Gastrocnemius medialis (tissue), 4 donors: Measurements from ENCODE around the gene HBS1L. TPM values are rescaled to one million over a fixed set of nuclear protein-coding genes. Genes with fewer than 3 reads are reported as not detected.
A peak's percentile ranks its signal among the peaks of the same experiment; 100 is the strongest.

Experiments used
- ATAC-seq, 2 donors: fragments of 150-250 bp; one replicate each; pipeline ENCODE4 v1.9.1; 2016
- DNase-seq, 2 donors: peaks; one replicate each; pipeline ENCODE4 v3.0.0-alpha.2; 2019
- H3K27ac ChIP-seq, 4 donors: fragments of 200-600 bp; sonication (generic); 1 replicate in 1 of 4; 2 replicates in 3 of 4; pipeline ENCODE4 v1.5.1; 2016 to 2018; ENCODE audit warnings: mild to moderate bottlenecking in 2 of 4, moderate library complexity in 1 of 4
- H3K27me3 ChIP-seq, 3 donors: fragments of 200-600 bp; sonication (generic) in 2 of 3; 1 replicate in 1 of 3; 2 replicates in 2 of 3; pipeline versions ENCODE4 v1.5.1 to v1.6.0; 2016 to 2019; ENCODE audit warnings: mild to moderate bottlenecking in 1 of 3, moderate library complexity in 1 of 3
- H3K36me3 ChIP-seq, 2 donors: fragments of 200-600 bp; sonication (generic) in 1 of 2; one replicate each; pipeline ENCODE4 v1.5.1; 2017 to 2018
- H3K4me1 ChIP-seq, 2 donors: fragments of 200-600 bp; sonication (generic) in 1 of 2; one replicate each; pipeline ENCODE4 v1.5.1; 2016 to 2017; ENCODE audit warnings: mild to moderate bottlenecking in 2 of 2
- H3K4me3 ChIP-seq, 4 donors: fragments of 200-600 bp; sonication (generic) in 3 of 4; 1 replicate in 1 of 4; 2 replicates in 3 of 4; pipeline ENCODE4 v1.5.1; 2016 to 2019; ENCODE audit warnings: mild to moderate bottlenecking in 2 of 4
- H3K9me3 ChIP-seq, 3 donors: fragments of 200-600 bp; sonication (generic) in 2 of 3; 1 replicate in 1 of 3; 2 replicates in 2 of 3; pipeline ENCODE4 v1.5.1; 2016 to 2019
- POLR2A ChIP-seq, 2 donors: fragments of 450-650 bp; IDR thresholded peaks; one replicate each; pipeline ENCODE4 v1.6.1; 2017; ENCODE audit warnings: antibody characterized with exemption in 2 of 2, mild to moderate bottlenecking in 2 of 2, moderate library complexity in 2 of 2
- in situ Hi-C, 4 donors: fragments of 200-750 bp; cut with MboI; loops; one replicate each; pipeline versions ENCODE4 v1.15.0 to v1.8.0; 2017; ENCODE audit warnings: low sequenced_read_pairs in 4 of 4
- intact Hi-C: fragments of 100-400 bp; cut with DNase I; formaldehyde crosslinking; loops from one replicate; pipeline ENCODE4 v1.15.1; 2023; ENCODE audit warnings: low total_unique reads
- total RNA-seq, 4 donors: library from RNA; depleted of rRNA; stranded (reverse); fragments of >200 nt; gene quantifications; one replicate each; pipeline versions ENCODE4 v1.1.0 to v1.2.3, GENCODE V29; 2016
- TF ChIP-seq, protein P1 (sequence below), 5 experiments: fragments of 450-650 bp in 3 of 5; fragments of 200-600 bp in 2 of 5; sonication (generic) in 2 of 5; IDR thresholded peaks in 4 of 5; conservative IDR thresholded peaks in 1 of 5; 1 replicate in 4 of 5; 2 replicates in 1 of 5; pipeline ENCODE4 v1.5.1; 2016 to 2019; ENCODE audit warnings: antibody characterized with exemption in 5 of 5, mild to moderate bottlenecking in 3 of 5, moderate library complexity in 3 of 5

Gene HBS1L
- total RNA-seq, 4 donors from 2014 or later: 97.9 to 139 (median 120) TPM

DNA sequence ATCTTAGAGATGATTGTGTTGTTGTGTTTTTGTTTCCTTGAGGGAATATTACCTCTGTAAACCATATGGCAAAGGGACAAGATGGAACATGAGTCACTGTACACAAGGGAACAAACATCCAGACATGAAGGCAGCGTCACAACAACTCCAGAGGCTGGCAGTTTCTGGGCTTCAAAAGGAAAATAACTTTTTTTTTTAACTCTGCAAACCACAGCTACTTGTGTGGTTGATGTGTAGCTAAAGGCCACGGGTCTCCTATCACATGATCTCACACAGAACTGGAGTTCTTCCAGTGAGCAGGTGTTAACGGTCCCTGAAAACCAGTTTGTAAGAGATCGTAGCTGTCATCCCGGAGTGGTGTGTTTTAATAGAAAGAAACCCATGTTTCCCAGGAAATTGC is 33.2 kb upstream of the HBS1L start:
- Histone ChIP-seq H3K36me3 (no peaks in the 10 kb centered on the region), H3K27me3 (no peaks in the 10 kb centered on the region), H3K4me3 (no peak overlapping the region), H3K9me3 (no peaks in the 10 kb centered on the region), H3K4me1 (no peaks in the 10 kb centered on the region), H3K27ac (no peak overlapping the region)
- no peak for DNase-seq
- in situ Hi-C loops: no loop called here
- intact Hi-C loops: no loop called here
- TF ChIP-seq, protein P1, sequence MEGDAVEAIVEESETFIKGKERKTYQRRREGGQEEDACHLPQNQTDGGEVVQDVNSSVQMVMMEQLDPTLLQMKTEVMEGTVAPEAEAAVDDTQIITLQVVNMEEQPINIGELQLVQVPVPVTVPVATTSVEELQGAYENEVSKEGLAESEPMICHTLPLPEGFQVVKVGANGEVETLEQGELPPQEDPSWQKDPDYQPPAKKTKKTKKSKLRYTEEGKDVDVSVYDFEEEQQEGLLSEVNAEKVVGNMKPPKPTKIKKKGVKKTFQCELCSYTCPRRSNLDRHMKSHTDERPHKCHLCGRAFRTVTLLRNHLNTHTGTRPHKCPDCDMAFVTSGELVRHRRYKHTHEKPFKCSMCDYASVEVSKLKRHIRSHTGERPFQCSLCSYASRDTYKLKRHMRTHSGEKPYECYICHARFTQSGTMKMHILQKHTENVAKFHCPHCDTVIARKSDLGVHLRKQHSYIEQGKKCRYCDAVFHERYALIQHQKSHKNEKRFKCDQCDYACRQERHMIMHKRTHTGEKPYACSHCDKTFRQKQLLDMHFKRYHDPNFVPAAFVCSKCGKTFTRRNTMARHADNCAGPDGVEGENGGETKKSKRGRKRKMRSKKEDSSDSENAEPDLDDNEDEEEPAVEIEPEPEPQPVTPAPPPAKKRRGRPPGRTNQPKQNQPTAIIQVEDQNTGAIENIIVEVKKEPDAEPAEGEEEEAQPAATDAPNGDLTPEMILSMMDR (IDR thresholded peaks at IDR 0.05 in 4 of 5, conservative IDR thresholded peaks at IDR 0.05 in 1 of 5): no peak
- TF ChIP-seq POLR2A (IDR thresholded peaks at IDR 0.05): no peak
- peak in 1 of 2 donors; percentile 30 for ATAC-seq

DNA sequence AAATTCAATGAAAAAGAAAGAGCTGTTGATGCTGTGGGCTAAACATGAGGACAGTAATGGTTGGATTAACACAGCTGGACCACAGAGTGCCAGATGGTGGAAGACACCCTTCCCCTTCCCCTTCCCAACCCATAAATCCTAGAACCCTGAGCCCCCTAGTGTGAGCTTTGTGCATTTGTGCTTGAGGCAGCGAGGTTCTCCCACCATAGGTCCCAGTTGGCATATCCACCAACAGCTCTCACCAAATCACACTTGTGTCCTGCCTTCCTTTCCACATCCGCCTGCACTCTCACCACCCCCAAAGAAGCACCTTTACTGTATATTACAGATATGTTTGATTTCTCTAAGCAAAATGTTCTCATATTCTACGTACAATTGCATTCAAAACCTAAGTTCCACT is 32.8 kb upstream of the HBS1L start:
- no peak overlapping the region for H3K27ac ChIP-seq
- intact Hi-C loops (no loop called here), in situ Hi-C loops (no loop called here)
- no peaks in the 10 kb centered on the region for H3K4me1 ChIP-seq
- ATAC-seq (no peak), DNase-seq (no peak)
- no peak overlapping the region for H3K4me3 ChIP-seq
- H3K27me3 ChIP-seq: no peaks in the 10 kb centered on the region
- no peaks in the 10 kb centered on the region for H3K9me3 ChIP-seq
- no peak for TF ChIP-seq POLR2A (IDR thresholded peaks at IDR 0.05)
- TF ChIP-seq, protein P1 (IDR thresholded peaks at IDR 0.05 in 4 of 5, conservative IDR thresholded peaks at IDR 0.05 in 1 of 5): no peak
- H3K36me3 ChIP-seq: no peaks in the 10 kb centered on the region

DNA sequence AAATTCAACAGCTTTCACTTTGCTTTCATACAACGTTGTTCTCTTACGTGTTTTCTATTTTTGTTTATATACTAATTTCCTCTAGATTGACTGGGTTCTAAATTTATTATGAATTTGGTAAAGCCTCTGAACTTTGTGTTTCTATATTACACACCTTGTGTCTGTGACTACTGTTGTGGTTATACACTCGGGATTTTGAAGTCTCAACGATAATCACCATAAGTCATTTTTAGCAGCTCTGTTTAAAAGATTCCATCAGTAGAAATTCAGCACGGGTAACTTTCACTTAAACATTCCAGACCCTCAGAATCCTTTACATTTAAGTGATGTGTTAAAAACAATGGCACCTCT is 31.8 kb upstream of the HBS1L start:
- Histone ChIP-seq H3K9me3 (no peaks in the 10 kb centered on the region), H3K4me1 (no peaks in the 10 kb centered on the region), H3K36me3 (no peaks in the 10 kb centered on the region), H3K27ac (no peak overlapping the region), H3K4me3 (no peak overlapping the region), H3K27me3 (no peaks in the 10 kb centered on the region)
- intact Hi-C loops: no loop called here
- no peak for TF ChIP-seq POLR2A (IDR thresholded peaks at IDR 0.05)
- TF ChIP-seq, protein P1 (IDR thresholded peaks at IDR 0.05 in 4 of 5, conservative IDR thresholded peaks at IDR 0.05 in 1 of 5): no peak
- DNase-seq (no peak), ATAC-seq (no peak)
- in situ Hi-C loops: no loop called here

DNA sequence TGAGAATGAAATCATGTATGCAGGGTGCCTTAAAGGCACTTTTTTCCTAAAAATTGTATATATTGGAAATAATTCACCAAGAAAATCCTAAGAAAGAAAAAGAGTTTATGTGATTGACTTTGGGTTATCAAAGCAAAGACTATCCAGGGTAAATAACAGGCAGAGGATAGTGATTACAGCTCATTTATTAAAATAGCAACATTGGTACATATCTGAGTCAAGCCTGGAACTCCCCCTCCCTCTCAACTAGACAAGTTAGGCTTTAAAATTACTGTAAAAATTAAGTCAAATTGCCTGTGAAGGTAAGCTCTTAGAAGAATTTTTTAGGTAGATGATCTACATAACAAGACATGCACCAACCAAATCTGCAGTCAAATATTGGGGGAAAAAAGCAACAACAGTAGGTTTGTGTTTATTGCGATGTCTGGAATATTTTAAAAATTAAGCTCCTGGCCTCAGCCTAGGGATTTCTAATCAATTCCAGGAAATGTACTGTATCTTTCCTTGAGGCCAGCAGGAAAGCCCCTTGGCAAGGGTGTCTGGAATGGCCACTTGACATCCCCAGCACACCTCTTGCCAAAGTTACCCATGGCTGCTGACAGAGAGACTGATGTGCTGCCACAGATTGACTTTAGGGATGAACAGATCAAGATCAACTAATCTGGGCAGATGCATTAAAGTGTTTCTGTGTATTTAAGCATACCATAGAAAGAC is 31.2 kb upstream of the HBS1L start:
- intact Hi-C loops: no loop called here

More for the DNA sequence above, 31.2 kb upstream of the HBS1L start:
- DNase-seq: no peak
- no peak overlapping the region for H3K4me3 ChIP-seq
- no peak for ATAC-seq
- no peaks in the 10 kb centered on the region for H3K36me3 ChIP-seq
- in situ Hi-C loops: no loop called here
- no peaks in the 10 kb centered on the region for H3K4me1 ChIP-seq
- no peaks in the 10 kb centered on the region for H3K9me3 ChIP-seq
- TF ChIP-seq, protein P1 (IDR thresholded peaks at IDR 0.05 in 4 of 5, conservative IDR thresholded peaks at IDR 0.05 in 1 of 5): no peak
- TF ChIP-seq POLR2A (IDR thresholded peaks at IDR 0.05): no peak
- no peaks in the 10 kb centered on the region for H3K27me3 ChIP-seq
- no peak overlapping the region for H3K27ac ChIP-seq
